HepG2 (cell line): ENCODE results near the gene CBX5. TPM values are rescaled to one million over a fixed set of nuclear protein-coding genes. Genes with fewer than 3 reads are reported as not detected.
A peak's percentile ranks its signal among the peaks of the same experiment; 100 is the strongest.

Source experiments
- CSRNP2 ChIP-seq: sonication (generic); formaldehyde crosslinking; conservative IDR thresholded peaks from 2 replicates; pipeline ENCODE4 v1.8.0; 2022; ENCODE audit warnings: low read depth, missing genetic modification reagents
- EZH2 ChIP-seq: conservative IDR thresholded peaks from 2 replicates; pipeline ENCODE4 v1.6.1; 2012; ENCODE audit warnings: mild to moderate bottlenecking, low read depth, low read length, moderate library complexity
- KLF6 ChIP-seq: IDR thresholded peaks from 2 replicates; pipeline ENCODE4 v1.8.0; 2016; ENCODE audit warnings: missing biosample characterization, missing genetic modification reagents
- MED1 ChIP-seq: sonication (generic); formaldehyde crosslinking; IDR thresholded peaks from 2 replicates; pipeline ENCODE4 v1.4.0; 2020; ENCODE audit warnings: missing genetic modification reagents
- MTA1 ChIP-seq: sonication (generic); formaldehyde crosslinking; IDR thresholded peaks from 2 replicates; pipeline ENCODE4 v1.4.0; 2020; ENCODE audit warnings: missing genetic modification reagents, mild to moderate bottlenecking, borderline replicate concordance
- MTF1 ChIP-seq: sonication (generic); formaldehyde crosslinking; IDR thresholded peaks from 2 replicates; pipeline ENCODE4 v1.5.0; 2020; ENCODE audit warnings: missing genetic modification reagents
- PCBP1 ChIP-seq: fragments of 200-400 bp; formaldehyde crosslinking; IDR thresholded peaks from 2 replicates; pipeline ENCODE4 v1.6.1; 2017; ENCODE audit warnings: mild to moderate bottlenecking, low read depth, low read length, borderline replicate concordance
- POGK ChIP-seq: sonication (generic); formaldehyde crosslinking; conservative IDR thresholded peaks from 2 replicates; pipeline ENCODE4 v1.8.0; 2022; ENCODE audit warnings: mild to moderate bottlenecking, moderate library complexity, missing genetic modification reagents
- SMYD3 ChIP-seq: sonication (generic); formaldehyde crosslinking; IDR thresholded peaks from 2 replicates; pipeline ENCODE4 v1.8.1; 2023; ENCODE audit warnings: mild to moderate bottlenecking, missing genetic modification reagents
- ZBTB43 ChIP-seq: sonication (generic); formaldehyde crosslinking; conservative IDR thresholded peaks from 2 replicates; pipeline ENCODE4 v1.4.0; 2020; ENCODE audit warnings: missing genetic modification reagents
- ZNF281 ChIP-seq: sonication (generic); formaldehyde crosslinking; IDR thresholded peaks from 2 replicates; pipeline ENCODE4 v1.4.0; 2020; ENCODE audit warnings: missing genetic modification reagents, borderline replicate concordance
- polyA plus RNA-seq, 8 experiments: library from polyadenylated mRNA; depleted of rRNA in 3 of 8; stranded (reverse) in 7 of 8; unstranded in 1 of 8; fragments of >200 nt; fragmentation: Illumina TruSeq in 4 of 8; extraction: Trizol in 4 of 8; gene quantifications; 2 replicates each; pipeline versions ENCODE4 v1.2.1 to v1.2.3, GENCODE V29; 2011 to 2016; ENCODE audit warnings: low read depth in 4 of 8, missing spikeins in 1 of 8, mixed read lengths in 1 of 8; ENCODE audit not compliant: insufficient read depth in 1 of 8
- total RNA-seq, 5 experiments: library from RNA; depleted of rRNA; stranded (reverse); fragments of >200 nt; fragmentation: Illumina TruSeq; extraction: Trizol; gene quantifications; 2 replicates each; pipeline ENCODE4 v1.2.3, GENCODE V29; 2016; ENCODE audit warnings: low read depth in 1 of 5
- TF ChIP-seq, protein P1 (sequence below): sonication (generic); formaldehyde crosslinking; IDR thresholded peaks from 2 replicates; pipeline ENCODE4 v1.9.0; 2021; ENCODE audit warnings: missing genetic modification reagents, borderline replicate concordance
- TF ChIP-seq, protein P2 (sequence below): sonication (generic); formaldehyde crosslinking; conservative IDR thresholded peaks from 2 replicates; pipeline ENCODE4 v1.4.0; 2020; ENCODE audit warnings: mild to moderate bottlenecking, missing genetic modification reagents, moderate library complexity

Gene CBX5
- total and polyA plus RNA-seq, 2 of the 13 experiments (the other 11 are each of a cell fraction or from before 2014, with no cell fraction given) = 16.0 to 22.2 TPM

DNA sequence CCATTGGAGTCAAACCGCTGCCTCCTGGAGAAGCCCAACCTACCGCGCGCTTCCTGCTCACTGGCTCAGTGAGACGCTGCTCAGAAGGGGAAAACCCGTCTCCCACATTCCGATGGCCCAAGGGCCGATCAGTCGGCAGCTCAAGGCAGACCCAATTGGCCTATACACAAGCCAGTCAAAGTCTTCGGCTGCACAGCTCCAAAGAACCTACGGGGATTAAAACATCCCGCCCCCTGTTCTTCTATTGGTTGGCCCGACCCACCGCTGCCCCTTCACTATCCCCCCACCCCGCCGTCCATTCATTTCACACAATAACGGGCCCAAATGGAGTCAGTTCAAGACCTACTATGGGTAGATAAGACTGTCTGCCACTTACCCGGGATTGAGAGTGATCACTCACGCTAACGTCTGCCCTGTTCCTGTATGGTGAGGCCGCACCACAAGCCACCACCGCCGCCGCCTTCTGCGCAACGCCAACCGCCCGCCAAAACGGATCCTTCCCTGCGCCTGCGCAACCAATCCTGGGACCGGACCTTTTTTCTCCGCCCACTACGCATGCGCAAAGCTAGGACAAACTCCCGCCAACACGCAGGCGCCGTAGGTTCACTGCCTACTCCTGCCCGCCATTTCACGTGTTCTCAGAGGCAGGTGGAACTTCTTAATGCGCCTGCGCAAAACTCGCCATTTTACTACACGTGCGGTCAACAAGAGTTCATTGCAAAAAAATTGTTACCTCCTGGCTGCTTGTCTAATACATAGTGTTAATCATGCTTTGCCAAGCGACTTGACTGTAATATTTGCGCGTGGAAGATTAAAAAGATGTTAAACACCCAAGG lies at the start of gene CBX5 (continued):
- TF ChIP-seq, protein P1, sequence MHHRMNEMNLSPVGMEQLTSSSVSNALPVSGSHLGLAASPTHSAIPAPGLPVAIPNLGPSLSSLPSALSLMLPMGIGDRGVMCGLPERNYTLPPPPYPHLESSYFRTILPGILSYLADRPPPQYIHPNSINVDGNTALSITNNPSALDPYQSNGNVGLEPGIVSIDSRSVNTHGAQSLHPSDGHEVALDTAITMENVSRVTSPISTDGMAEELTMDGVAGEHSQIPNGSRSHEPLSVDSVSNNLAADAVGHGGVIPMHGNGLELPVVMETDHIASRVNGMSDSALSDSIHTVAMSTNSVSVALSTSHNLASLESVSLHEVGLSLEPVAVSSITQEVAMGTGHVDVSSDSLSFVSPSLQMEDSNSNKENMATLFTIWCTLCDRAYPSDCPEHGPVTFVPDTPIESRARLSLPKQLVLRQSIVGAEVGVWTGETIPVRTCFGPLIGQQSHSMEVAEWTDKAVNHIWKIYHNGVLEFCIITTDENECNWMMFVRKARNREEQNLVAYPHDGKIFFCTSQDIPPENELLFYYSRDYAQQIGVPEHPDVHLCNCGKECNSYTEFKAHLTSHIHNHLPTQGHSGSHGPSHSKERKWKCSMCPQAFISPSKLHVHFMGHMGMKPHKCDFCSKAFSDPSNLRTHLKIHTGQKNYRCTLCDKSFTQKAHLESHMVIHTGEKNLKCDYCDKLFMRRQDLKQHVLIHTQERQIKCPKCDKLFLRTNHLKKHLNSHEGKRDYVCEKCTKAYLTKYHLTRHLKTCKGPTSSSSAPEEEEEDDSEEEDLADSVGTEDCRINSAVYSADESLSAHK (CRISPR knock-in tag) = no peak
- TF ChIP-seq POGK (peak; percentile 77; the same call in 1 of the 2 replicates), ZNF281 (CRISPR knock-in tag) (no peak), MED1 (CRISPR knock-in tag) (peak; percentile 68), EZH2 (no peak), ZBTB43 (peak; percentile 25), KLF6 (CRISPR knock-in tag) (peak; percentile 57; the same call in 1 of the 2 replicates), CSRNP2 (CRISPR knock-in tag) (no peak), PCBP1 (0 out of 2 replicates have a peak, but pooled peaks have one; percentile 38), MTF1 (no peak), SMYD3 (CRISPR knock-in tag) (peak; percentile 70; the same call in 1 of the 2 replicates), MTA1 (no peak)
- TF ChIP-seq, protein P2, sequence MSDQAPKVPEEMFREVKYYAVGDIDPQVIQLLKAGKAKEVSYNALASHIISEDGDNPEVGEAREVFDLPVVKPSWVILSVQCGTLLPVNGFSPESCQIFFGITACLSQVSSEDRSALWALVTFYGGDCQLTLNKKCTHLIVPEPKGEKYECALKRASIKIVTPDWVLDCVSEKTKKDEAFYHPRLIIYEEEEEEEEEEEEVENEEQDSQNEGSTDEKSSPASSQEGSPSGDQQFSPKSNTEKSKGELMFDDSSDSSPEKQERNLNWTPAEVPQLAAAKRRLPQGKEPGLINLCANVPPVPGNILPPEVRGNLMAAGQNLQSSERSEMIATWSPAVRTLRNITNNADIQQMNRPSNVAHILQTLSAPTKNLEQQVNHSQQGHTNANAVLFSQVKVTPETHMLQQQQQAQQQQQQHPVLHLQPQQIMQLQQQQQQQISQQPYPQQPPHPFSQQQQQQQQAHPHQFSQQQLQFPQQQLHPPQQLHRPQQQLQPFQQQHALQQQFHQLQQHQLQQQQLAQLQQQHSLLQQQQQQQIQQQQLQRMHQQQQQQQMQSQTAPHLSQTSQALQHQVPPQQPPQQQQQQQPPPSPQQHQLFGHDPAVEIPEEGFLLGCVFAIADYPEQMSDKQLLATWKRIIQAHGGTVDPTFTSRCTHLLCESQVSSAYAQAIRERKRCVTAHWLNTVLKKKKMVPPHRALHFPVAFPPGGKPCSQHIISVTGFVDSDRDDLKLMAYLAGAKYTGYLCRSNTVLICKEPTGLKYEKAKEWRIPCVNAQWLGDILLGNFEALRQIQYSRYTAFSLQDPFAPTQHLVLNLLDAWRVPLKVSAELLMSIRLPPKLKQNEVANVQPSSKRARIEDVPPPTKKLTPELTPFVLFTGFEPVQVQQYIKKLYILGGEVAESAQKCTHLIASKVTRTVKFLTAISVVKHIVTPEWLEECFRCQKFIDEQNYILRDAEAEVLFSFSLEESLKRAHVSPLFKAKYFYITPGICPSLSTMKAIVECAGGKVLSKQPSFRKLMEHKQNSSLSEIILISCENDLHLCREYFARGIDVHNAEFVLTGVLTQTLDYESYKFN (CRISPR knock-in tag) = peak; percentile 24; the same call in 1 of the 2 replicates
